ENCODE data around the gene PPIP5K1.

PPIP5K1 gene

GRCh38 chr15:43517354-43518196 is 72.4 kb downstream of the PPIP5K1 start, which contains the start of gene MAP1A:
TSS of gene MAP1A (plus strand) at chr15:43517608. CDS start at chr15:43521474, 3,866 bp downstream.
- peak; percentile 90 for DNase-seq (ENCODE audit: low spot score)

- no peak for DNase-seq (ENCODE audit: low spot score)
Observed at GRCh38 chr15:43516801-43517353, 73.1 kb downstream of the PPIP5K1 start.

GRCh38 chr15:43516185-43516584 is 73.8 kb downstream of the PPIP5K1 start:
- DNase-seq (ENCODE audit: low spot score): no peak

GRCh38 chr15:43515741-43516140 is 74.3 kb downstream of the PPIP5K1 start:
- DNase-seq (ENCODE audit: low spot score): no peak

GRCh38 chr15:43514241-43515057 is 75.6 kb downstream of the PPIP5K1 start:
- DNase-seq (ENCODE audit: low spot score): peak; percentile 87

- no peak for DNase-seq (ENCODE audit: low spot score)
Observed at GRCh38 chr15:43513550-43513949, 76.5 kb downstream of the PPIP5K1 start.

- no peak for DNase-seq (ENCODE audit: low spot score)
Observed at GRCh38 chr15:43511012-43511885, 78.8 kb downstream of the PPIP5K1 start.

- DNase-seq (ENCODE audit: low spot score): peak; percentile 98
Observed at GRCh38 chr15:43510200-43511011, 79.6 kb downstream of the PPIP5K1 start.

- DNase-seq (ENCODE audit: low spot score): no peak
Observed at GRCh38 chr15:43509660-43510199, 80.3 kb downstream of the PPIP5K1 start.

- DNase-seq (ENCODE audit: low spot score): no peak
Observed at GRCh38 chr15:43508991-43509659, 80.9 kb downstream of the PPIP5K1 start.

GRCh38 chr15:43508421-43508820 is 81.6 kb downstream of the PPIP5K1 start:
- DNase-seq (ENCODE audit: low spot score): no peak

- DNase-seq (ENCODE audit: low spot score): no peak
Observed at GRCh38 chr15:43505738-43506137, 84.3 kb downstream of the PPIP5K1 start.

- DNase-seq (ENCODE audit: low spot score): no peak
Observed at GRCh38 chr15:43499635-43500034, 90.4 kb downstream of the PPIP5K1 start.

- no peak for DNase-seq (ENCODE audit: low spot score)
Observed at GRCh38 chr15:43498990-43499389, 91.0 kb downstream of the PPIP5K1 start.

- no peak for DNase-seq (ENCODE audit: low spot score)
Observed at GRCh38 chr15:43493703-43494472, 96.1 kb downstream of the PPIP5K1 start.

- peak; percentile 95 for DNase-seq (ENCODE audit: low spot score)
Observed at GRCh38 chr15:43492673-43493601, 97.1 kb downstream of the PPIP5K1 start, which contains the start of gene TP53BP1. TSS of gene TP53BP1 (minus strand) at chr15:43493156. CDS start at chr15:43493043, 113 bp downstream.

GRCh38 chr15:43492266-43492665 is 97.7 kb downstream of the PPIP5K1 start:
- no peak for DNase-seq (ENCODE audit: low spot score)

GRCh38 chr15:43489191-43489590 is 100.8 kb downstream of the PPIP5K1 start:
- DNase-seq (ENCODE audit: low spot score): no peak

Data from left forelimb (tissue), 1 donor.